Esophagus squamous epithelium (tissue), 5 donors: ENCODE measurements around the gene POU6F1. TPM values are rescaled to one million over a fixed set of nuclear protein-coding genes. Genes with fewer than 3 reads are reported as not detected.
"Not testable (repeated sequence)": the region's sequence is repeated elsewhere in the genome, so short reads cannot be mapped to it uniquely, and the experiment has no call there.

Experiments used
- DNase-seq: peaks from one replicate; lab custom pipeline; 2025; lab: John Stamatoyannopoulos, UW
- H3K27ac ChIP-seq, 4 donors: fragments of 200-600 bp; sonication (generic); one replicate each; pipeline ENCODE4 v1.5.1; 2016 to 2019; ENCODE audit warnings: mild to moderate bottlenecking in 1 of 4
- H3K27me3 ChIP-seq, 4 donors: fragments of 200-600 bp; sonication (generic); 1 replicate in 3 of 4; 2 replicates in 1 of 4; pipeline versions ENCODE4 v1.5.1 to v1.6.0; 2017 to 2021; ENCODE audit warnings: antibody characterized with exemption in 1 of 4
- H3K36me3 ChIP-seq, 3 donors: fragments of 200-600 bp; sonication (generic); one replicate each; pipeline ENCODE4 v1.5.1; 2016 to 2019
- H3K4me1 ChIP-seq, 3 donors: fragments of 200-600 bp; sonication (generic); one replicate each; pipeline ENCODE4 v1.5.1; 2017 to 2019
- H3K4me3 ChIP-seq, 4 donors: fragments of 200-600 bp; sonication (generic); 1 replicate in 3 of 4; 2 replicates in 1 of 4; pipeline ENCODE4 v1.5.1; 2016 to 2019; ENCODE audit warnings: mild to moderate bottlenecking in 2 of 4, moderate library complexity in 1 of 4
- H3K9me3 ChIP-seq, 3 donors: fragments of 200-600 bp; sonication (generic); one replicate each; pipeline ENCODE4 v1.5.1; 2016 to 2019
- POLR2A ChIP-seq, 4 donors: fragments of 450-650 bp; IDR thresholded peaks; one replicate each; pipeline ENCODE4 v1.6.1; 2017; ENCODE audit warnings: antibody characterized with exemption in 4 of 4, mild to moderate bottlenecking in 4 of 4, moderate library complexity in 3 of 4
- WGBS, 2 donors: methylation state at CpG; one replicate each; pipeline ENCODE4 v1.1.5; 2018; 5-methylcytosine and 5-hydroxymethylcytosine counted together
- intact Hi-C: fragments of 100-400 bp; cut with DNase I; formaldehyde crosslinking; loops from one replicate; pipeline ENCODE4 v1.15.0; 2022
- total RNA-seq, 4 donors: library from RNA; depleted of rRNA; stranded (reverse); fragments of >200 nt; gene quantifications; one replicate each; pipeline ENCODE4 v1.1.0, GENCODE V29; 2016
- TF ChIP-seq, protein P1 (sequence below), 6 experiments: fragments of 450-650 bp in 4 of 6; fragments of 200-600 bp in 2 of 6; sonication (generic) in 2 of 6; IDR thresholded peaks; one replicate each; pipeline ENCODE4 v1.5.1; 2016 to 2019; ENCODE audit warnings: antibody characterized with exemption in 6 of 6, mild to moderate bottlenecking in 4 of 6, moderate library complexity in 4 of 6
- donor health status: DM: yes; HTN: yes; CAD: no.

The POU6F1 gene
- total RNA-seq, 4 donors from 2014 or later: 0.42 to 5.9 (median 1.7) TPM

DNA sequence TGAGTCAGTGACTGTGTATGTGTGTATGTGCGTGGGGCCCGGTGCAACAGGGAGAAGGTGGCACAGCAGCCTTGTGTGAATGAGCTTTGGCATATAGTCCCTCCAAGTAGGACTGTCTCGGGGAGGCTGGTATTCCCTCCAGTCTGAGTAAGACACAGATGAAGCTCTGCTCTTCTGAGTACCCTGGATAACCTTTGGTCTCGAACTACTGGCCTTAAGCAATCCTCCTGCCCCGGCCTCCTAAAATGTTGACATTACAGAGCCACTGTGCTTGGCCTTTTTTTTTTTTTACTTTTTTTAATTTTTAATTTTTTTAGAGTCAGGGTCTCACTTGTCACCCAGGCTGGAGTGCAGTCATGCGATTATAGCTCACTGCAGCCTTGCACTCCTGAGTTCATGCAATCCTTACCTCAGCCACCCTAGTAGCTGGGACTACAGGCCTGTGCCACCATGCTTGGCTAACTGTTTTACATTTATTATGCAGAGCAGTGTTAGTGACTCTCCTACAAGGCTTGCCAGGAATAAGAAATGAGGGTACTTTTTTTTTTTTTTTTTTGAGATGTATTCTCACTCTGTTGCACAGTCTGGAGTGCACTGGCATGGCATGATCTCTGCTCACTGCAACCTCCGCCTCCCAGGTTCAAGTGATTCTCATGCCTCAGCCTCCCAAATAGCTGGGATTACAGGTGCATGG lies 11.4 kb upstream of the POU6F1 start:
- no peaks in the 10 kb centered on the region for H3K36me3 ChIP-seq
- 92 to 93% methylated on average over 7 of the region's 7 CpGs for WGBS, 2 donors
- DNase-seq: no peak
- no peak overlapping the region for H3K4me3 ChIP-seq
- no peak overlapping the region for H3K27ac ChIP-seq
- no peaks in the 10 kb centered on the region for H3K4me1 ChIP-seq
- no peak for TF ChIP-seq POLR2A (IDR thresholded peaks at IDR 0.05)
- TF ChIP-seq, protein P1, sequence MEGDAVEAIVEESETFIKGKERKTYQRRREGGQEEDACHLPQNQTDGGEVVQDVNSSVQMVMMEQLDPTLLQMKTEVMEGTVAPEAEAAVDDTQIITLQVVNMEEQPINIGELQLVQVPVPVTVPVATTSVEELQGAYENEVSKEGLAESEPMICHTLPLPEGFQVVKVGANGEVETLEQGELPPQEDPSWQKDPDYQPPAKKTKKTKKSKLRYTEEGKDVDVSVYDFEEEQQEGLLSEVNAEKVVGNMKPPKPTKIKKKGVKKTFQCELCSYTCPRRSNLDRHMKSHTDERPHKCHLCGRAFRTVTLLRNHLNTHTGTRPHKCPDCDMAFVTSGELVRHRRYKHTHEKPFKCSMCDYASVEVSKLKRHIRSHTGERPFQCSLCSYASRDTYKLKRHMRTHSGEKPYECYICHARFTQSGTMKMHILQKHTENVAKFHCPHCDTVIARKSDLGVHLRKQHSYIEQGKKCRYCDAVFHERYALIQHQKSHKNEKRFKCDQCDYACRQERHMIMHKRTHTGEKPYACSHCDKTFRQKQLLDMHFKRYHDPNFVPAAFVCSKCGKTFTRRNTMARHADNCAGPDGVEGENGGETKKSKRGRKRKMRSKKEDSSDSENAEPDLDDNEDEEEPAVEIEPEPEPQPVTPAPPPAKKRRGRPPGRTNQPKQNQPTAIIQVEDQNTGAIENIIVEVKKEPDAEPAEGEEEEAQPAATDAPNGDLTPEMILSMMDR (IDR thresholded peaks at IDR 0.05): no peak
- intact Hi-C loops: no loop called here
- H3K27me3 ChIP-seq: no peaks in the 10 kb centered on the region
- H3K9me3 ChIP-seq: no peaks in the 10 kb centered on the region

DNA sequence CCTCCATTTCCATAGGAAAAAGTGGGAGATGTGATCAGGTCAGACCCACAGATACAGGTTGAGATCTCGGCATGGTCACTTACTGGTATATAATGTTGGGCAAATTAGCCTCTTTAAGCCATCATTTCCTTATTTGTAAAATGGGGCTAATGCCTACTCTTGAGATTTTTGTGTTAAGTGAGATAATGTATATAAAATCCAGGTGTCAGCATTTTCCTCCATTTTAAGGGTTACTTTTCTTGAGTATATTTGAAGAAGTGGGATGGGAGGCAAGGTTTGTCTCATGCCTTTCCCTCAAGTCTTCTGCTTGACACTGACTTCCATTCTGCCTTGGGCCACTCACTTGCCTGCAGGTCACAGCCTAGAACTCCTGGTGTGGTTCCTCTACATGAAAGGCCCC lies 10.1 kb upstream of the POU6F1 start:
- no peak overlapping the region for H3K27ac ChIP-seq
- 86 to 93% methylated on average over 1 of the region's 1 CpG for WGBS, 2 donors
- H3K36me3 ChIP-seq: no peaks in the 10 kb centered on the region
- H3K4me3 ChIP-seq: no peak overlapping the region
- H3K9me3 ChIP-seq: no peaks in the 10 kb centered on the region
- no peak for DNase-seq
- no peaks in the 10 kb centered on the region for H3K27me3 ChIP-seq
- no peaks in the 10 kb centered on the region for H3K4me1 ChIP-seq
- intact Hi-C loops: no loop called here
- TF ChIP-seq POLR2A (IDR thresholded peaks at IDR 0.05): no peak
- TF ChIP-seq, protein P1 (IDR thresholded peaks at IDR 0.05): no peak

DNA sequence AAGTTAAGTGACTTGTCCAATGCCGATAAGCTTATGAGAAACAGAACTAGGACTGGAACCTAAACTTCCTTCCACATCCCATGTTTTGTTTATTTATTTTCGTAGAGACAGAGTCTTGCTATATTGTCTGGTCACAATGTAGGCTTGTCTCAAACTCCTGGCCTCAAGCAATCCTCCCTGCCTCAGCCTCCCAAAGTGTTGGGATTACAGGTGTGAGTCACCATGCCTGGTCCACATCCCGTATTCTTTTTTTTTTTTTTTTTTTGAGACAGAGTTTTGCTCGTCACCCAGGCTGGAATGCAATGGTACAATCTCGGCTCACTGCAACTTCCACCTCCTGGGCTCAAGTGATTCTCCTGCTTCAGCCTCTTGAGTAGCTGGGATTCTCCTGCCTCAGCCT lies 9.2 kb upstream of the POU6F1 start:
- H3K27ac ChIP-seq, H3K27me3 ChIP-seq, H3K36me3 ChIP-seq, intact Hi-C loops, DNase-seq, H3K4me3 ChIP-seq, H3K9me3 ChIP-seq, H3K4me1 ChIP-seq: not testable (repeated sequence)
- 72 to 76% methylated on average over 5 of the region's 5 CpGs for WGBS, 2 donors

DNA sequence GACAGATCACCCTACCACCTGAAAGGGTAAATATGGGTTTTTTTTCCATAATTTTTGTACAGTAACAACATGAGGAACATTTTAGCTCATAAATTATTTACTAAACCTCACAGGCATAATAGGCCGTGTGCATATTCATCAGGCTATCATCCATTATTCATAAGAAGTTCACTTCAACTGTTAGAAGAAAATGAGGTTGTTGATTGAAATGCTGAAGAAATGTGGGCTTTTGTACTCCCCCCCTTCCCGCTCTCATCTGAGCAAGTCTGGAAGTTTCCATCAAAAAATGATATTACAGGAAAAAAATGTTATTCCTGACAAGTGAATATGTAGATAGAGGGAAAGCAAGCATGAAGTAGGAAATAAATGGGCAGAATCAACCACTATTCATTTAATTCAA lies 7.9 kb upstream of the POU6F1 start:
- intact Hi-C loops: no loop called here
- WGBS, 2 donors: 88 to 100% methylated on average over 2 of the region's 2 CpGs

DNA sequence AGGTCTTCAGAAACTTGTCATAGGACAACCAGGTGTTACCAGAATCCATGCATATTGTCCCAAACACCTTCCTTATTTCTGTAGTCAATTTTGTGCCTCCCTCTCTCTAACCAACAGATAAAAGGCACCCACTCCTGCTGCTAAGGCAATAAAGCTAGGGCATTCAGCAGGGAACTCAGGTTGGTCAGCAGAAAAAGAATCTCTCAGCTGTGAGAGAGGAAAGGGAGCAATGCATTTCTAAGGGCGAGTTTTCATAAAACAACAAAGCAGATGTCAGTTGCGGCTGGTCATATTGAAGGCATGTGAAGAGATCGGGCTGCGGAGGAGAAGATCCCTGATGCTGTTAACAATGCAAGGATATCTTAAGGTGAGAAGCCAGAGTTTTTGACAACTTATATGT lies 7.4 kb upstream of the POU6F1 start:
- no peak overlapping the region for H3K27ac ChIP-seq
- no peak for TF ChIP-seq POLR2A (IDR thresholded peaks at IDR 0.05)
- TF ChIP-seq, protein P1 (IDR thresholded peaks at IDR 0.05): no peak
- no peaks in the 10 kb centered on the region for H3K27me3 ChIP-seq
- intact Hi-C loops: no loop called here
- H3K4me1 ChIP-seq: no peaks in the 10 kb centered on the region
- no peaks in the 10 kb centered on the region for H3K36me3 ChIP-seq
- H3K4me3 ChIP-seq: no peak overlapping the region
- WGBS, 2 donors: 92 to 93% methylated on average over 4 of the region's 4 CpGs
- H3K9me3 ChIP-seq: no peaks in the 10 kb centered on the region
- no peak for DNase-seq

More for the DNA sequence above, 7.9 kb upstream of the POU6F1 start:
- H3K9me3 ChIP-seq: no peaks in the 10 kb centered on the region
- TF ChIP-seq POLR2A (IDR thresholded peaks at IDR 0.05): no peak
- TF ChIP-seq, protein P1 (IDR thresholded peaks at IDR 0.05): no peak
- H3K27me3 ChIP-seq: no peaks in the 10 kb centered on the region
- no peak for DNase-seq
- H3K36me3 ChIP-seq: no peaks in the 10 kb centered on the region
- H3K4me3 ChIP-seq: no peak overlapping the region
- H3K4me1 ChIP-seq: no peaks in the 10 kb centered on the region
- H3K27ac ChIP-seq: no peak overlapping the region
